Fibroblast of mammary gland (primary cell): ENCODE measurements around the gene SPATA13.

Experiments
- DNase-seq: peaks from one replicate; pipeline ENCODE4 v3.0.0-alpha.2; 2010; ENCODE audit warnings: low read depth
- H3K4me3 ChIP-seq: 2 replicates; pipeline ENCODE4 v1.5.1; 2011; ENCODE audit warnings: low read depth, mild to moderate bottlenecking, low read length, moderate library complexity; ENCODE audit not compliant: control insufficient read depth
- CTCF ChIP-seq: conservative IDR thresholded peaks from 2 replicates; pipeline ENCODE4 v1.5.1; 2011; ENCODE audit warnings: low read depth, low read length, inconsistent platforms; ENCODE audit not compliant: control insufficient read depth, insufficient read depth

SPATA13 gene

GRCh38 chr13:24146961-24147569 is 13.5 kb upstream of the SPATA13 start:
- no peak overlapping the region for H3K4me3 ChIP-seq
- no peak for TF ChIP-seq CTCF
- DNase-seq: no peak

GRCh38 chr13:24147570-24147963 is 13.0 kb upstream of the SPATA13 start:
- no peak for TF ChIP-seq CTCF
- DNase-seq: no peak
- H3K4me3 ChIP-seq: no peak overlapping the region

GRCh38 chr13:24148414-24149235 is 11.9 kb upstream of the SPATA13 start:
- H3K4me3 ChIP-seq: no peak overlapping the region
- DNase-seq: peak; percentile 98
- TF ChIP-seq CTCF: peak; percentile 19

GRCh38 chr13:24149246-24150032 is 11.1 kb upstream of the SPATA13 start:
- no peak overlapping the region for H3K4me3 ChIP-seq
- DNase-seq: peak; percentile 66
- no peak for TF ChIP-seq CTCF

- TF ChIP-seq CTCF: no peak
Measured at GRCh38 chr13:24150572-24150971, 9.9 kb upstream of the SPATA13 start.

GRCh38 chr13:24151864-24152263 is 8.7 kb upstream of the SPATA13 start:
- DNase-seq: no peak
- TF ChIP-seq CTCF: no peak
- no peak overlapping the region for H3K4me3 ChIP-seq

More at GRCh38 chr13:24150572-24150971, 9.9 kb upstream of the SPATA13 start:
- no peak overlapping the region for H3K4me3 ChIP-seq
- DNase-seq: no peak
